Measurements from ENCODE around the gene RPS6KA2. TPM values are rescaled to one million over a fixed set of nuclear protein-coding genes. Genes with fewer than 3 reads are reported as not detected.
A peak's percentile ranks its signal among the peaks of the same experiment; 100 is the strongest.

The RPS6KA2 gene
- total RNA-seq, 1 donor from 2014 or later = 33.7 TPM

- no peak for TF ChIP-seq CTCF (conservative IDR thresholded peaks at IDR 0.05)
- Mint-ChIP-seq H3K27me3 (ENCODE audit: low read depth) (no peaks in the 10 kb centered on the region), H3K4me3 (no peak overlapping the region), H3K4me1 (peaks cover 7% of the 10 kb centered on the region), H3K36me3 (ENCODE audit: low read depth) (peaks cover 12% of the 10 kb centered on the region), H3K27ac (ENCODE audit: unreplicated experiment) (no peak overlapping the region), H3K9me3 (no peaks in the 10 kb centered on the region)
- DNase-seq (ENCODE audit: low read depth, low spot score) = no peak
Observed at GRCh38 chr6:166443166-166443565, 183.9 kb downstream of the RPS6KA2 start.

GRCh38 chr6:166442131-166442685, 184.8 kb downstream of the RPS6KA2 start:
- DNase-seq (ENCODE audit: low read depth, low spot score) = no peak
- Mint-ChIP-seq H3K9me3 (no peaks in the 10 kb centered on the region), H3K27ac (ENCODE audit: unreplicated experiment) (no peak overlapping the region), H3K36me3 (ENCODE audit: low read depth) (peaks cover 9% of the 10 kb centered on the region), H3K27me3 (ENCODE audit: low read depth) (no peaks in the 10 kb centered on the region), H3K4me3 (no peak overlapping the region), H3K4me1 (peaks cover 7% of the 10 kb centered on the region)
- TF ChIP-seq CTCF (conservative IDR thresholded peaks at IDR 0.05) = no peak

- DNase-seq (ENCODE audit: low read depth, low spot score) = no peak
- Mint-ChIP-seq H3K4me1 (peaks cover 7% of the 10 kb centered on the region), H3K27me3 (ENCODE audit: low read depth) (no peaks in the 10 kb centered on the region), H3K9me3 (no peaks in the 10 kb centered on the region), H3K27ac (ENCODE audit: unreplicated experiment) (peak overlapping the region; percentile 4), H3K36me3 (ENCODE audit: low read depth) (peaks cover 4% of the 10 kb centered on the region), H3K4me3 (no peak overlapping the region)
- TF ChIP-seq CTCF (conservative IDR thresholded peaks at IDR 0.05) = no peak
Observed at GRCh38 chr6:166441325-166442078, 185.5 kb downstream of the RPS6KA2 start.

- Mint-ChIP-seq H3K4me1 (peaks cover 11% of the 10 kb centered on the region), H3K36me3 (ENCODE audit: low read depth) (peaks cover 2% of the 10 kb centered on the region), H3K27me3 (ENCODE audit: low read depth) (no peaks in the 10 kb centered on the region), H3K4me3 (no peak overlapping the region), H3K9me3 (no peaks in the 10 kb centered on the region), H3K27ac (ENCODE audit: unreplicated experiment) (no peak overlapping the region)
- no peak for TF ChIP-seq CTCF (conservative IDR thresholded peaks at IDR 0.05)
- DNase-seq (ENCODE audit: low read depth, low spot score) = no peak
Observed at GRCh38 chr6:166440729-166441128, 186.3 kb downstream of the RPS6KA2 start.

GRCh38 chr6:166440106-166440505, 186.9 kb downstream of the RPS6KA2 start:
- Mint-ChIP-seq H3K4me1 (peaks cover 11% of the 10 kb centered on the region), H3K36me3 (ENCODE audit: low read depth) (peaks cover 2% of the 10 kb centered on the region), H3K27ac (ENCODE audit: unreplicated experiment) (no peak overlapping the region), H3K9me3 (no peaks in the 10 kb centered on the region), H3K4me3 (no peak overlapping the region), H3K27me3 (ENCODE audit: low read depth) (no peaks in the 10 kb centered on the region)
- TF ChIP-seq CTCF (conservative IDR thresholded peaks at IDR 0.05) = no peak
- no peak for DNase-seq (ENCODE audit: low read depth, low spot score)

Measured in neural crest cell (in vitro differentiated cells).